ENCODE measurements around the gene YTHDC2. TPM values are rescaled to one million over a fixed set of nuclear protein-coding genes. Genes with fewer than 3 reads are reported as not detected.

Gene YTHDC2
- total RNA-seq, 1 donor = 32.6 TPM

GRCh38 chr5:113552137-113552536 lies 38.6 kb downstream of the YTHDC2 start:
- Histone ChIP-seq H3K79me2 (ENCODE audit: insufficient read depth, low read length) (no peaks in the 10 kb centered on the region), H3K9me3 (ENCODE audit: low read depth, low read length) (no peaks in the 10 kb centered on the region), H3K4me2 (ENCODE audit: insufficient read depth, low read length) (no peak overlapping the region), H3K4me3 (ENCODE audit: insufficient read depth, low read length) (no peak overlapping the region), H4K20me1 (ENCODE audit: insufficient read depth, low read length) (no peaks in the 10 kb centered on the region), H3K36me3 (ENCODE audit: insufficient read depth, low read length) (peaks cover 35% of the 10 kb centered on the region), H3K27me3 (ENCODE audit: insufficient read depth, low read length) (no peaks in the 10 kb centered on the region), H3K27ac (ENCODE audit: low read depth, low read length) (no peak overlapping the region), H2AFZ (ENCODE audit: low read length) (no peak overlapping the region), H3K4me1 (ENCODE audit: insufficient read depth, low read length) (peaks cover 3% of the 10 kb centered on the region)
- DNase-seq (ENCODE audit: insufficient read length, low spot score, missing footprints) = no peak
- no peak for TF ChIP-seq CTCF (IDR thresholded peaks at IDR 0.05; ENCODE audit: extremely low read depth, low read depth, low read length)

GRCh38 chr5:113552620-113553019 lies 39.1 kb downstream of the YTHDC2 start:
- Histone ChIP-seq H3K79me2 (ENCODE audit: insufficient read depth, low read length) (no peaks in the 10 kb centered on the region), H3K4me2 (ENCODE audit: insufficient read depth, low read length) (no peak overlapping the region), H3K27ac (ENCODE audit: low read depth, low read length) (no peak overlapping the region), H3K4me3 (ENCODE audit: insufficient read depth, low read length) (no peak overlapping the region), H3K4me1 (ENCODE audit: insufficient read depth, low read length) (no peaks in the 10 kb centered on the region), H3K9me3 (ENCODE audit: low read depth, low read length) (no peaks in the 10 kb centered on the region), H3K27me3 (ENCODE audit: insufficient read depth, low read length) (no peaks in the 10 kb centered on the region), H4K20me1 (ENCODE audit: insufficient read depth, low read length) (no peaks in the 10 kb centered on the region), H3K36me3 (ENCODE audit: insufficient read depth, low read length) (peaks cover 37% of the 10 kb centered on the region), H2AFZ (ENCODE audit: low read length) (no peak overlapping the region)
- no peak for DNase-seq (ENCODE audit: insufficient read length, low spot score, missing footprints)
- TF ChIP-seq CTCF (IDR thresholded peaks at IDR 0.05; ENCODE audit: extremely low read depth, low read depth, low read length) = no peak

- no peak overlapping the region for H2AFZ ChIP-seq (ENCODE audit: low read length)
- H3K4me2 ChIP-seq (ENCODE audit: insufficient read depth, low read length) = no peak overlapping the region
- H3K4me1 ChIP-seq (ENCODE audit: insufficient read depth, low read length) = no peaks in the 10 kb centered on the region
- H3K4me3 ChIP-seq (ENCODE audit: insufficient read depth, low read length) = no peak overlapping the region
- H3K9me3 ChIP-seq (ENCODE audit: low read depth, low read length) = no peaks in the 10 kb centered on the region
- peaks cover 31% of the 10 kb centered on the region for H3K36me3 ChIP-seq (ENCODE audit: insufficient read depth, low read length)
- TF ChIP-seq CTCF (IDR thresholded peaks at IDR 0.05; ENCODE audit: extremely low read depth, low read depth, low read length) = no peak
- H3K27ac ChIP-seq (ENCODE audit: low read depth, low read length) = no peak overlapping the region
- H4K20me1 ChIP-seq (ENCODE audit: insufficient read depth, low read length) = no peaks in the 10 kb centered on the region
- H3K27me3 ChIP-seq (ENCODE audit: insufficient read depth, low read length) = no peaks in the 10 kb centered on the region
- no peaks in the 10 kb centered on the region for H3K79me2 ChIP-seq (ENCODE audit: insufficient read depth, low read length)
- no peak for DNase-seq (ENCODE audit: insufficient read length, low spot score, missing footprints)
Measured at GRCh38 chr5:113562828-113563400, 49.4 kb downstream of the YTHDC2 start.

- Histone ChIP-seq H3K4me2 (ENCODE audit: insufficient read depth, low read length) (no peak overlapping the region), H3K27me3 (ENCODE audit: insufficient read depth, low read length) (no peaks in the 10 kb centered on the region), H2AFZ (ENCODE audit: low read length) (no peak overlapping the region), H3K27ac (ENCODE audit: low read depth, low read length) (no peak overlapping the region), H3K4me3 (ENCODE audit: insufficient read depth, low read length) (no peak overlapping the region), H3K79me2 (ENCODE audit: insufficient read depth, low read length) (no peaks in the 10 kb centered on the region), H4K20me1 (ENCODE audit: insufficient read depth, low read length) (peaks cover 2% of the 10 kb centered on the region), H3K9me3 (ENCODE audit: low read depth, low read length) (no peaks in the 10 kb centered on the region), H3K4me1 (ENCODE audit: insufficient read depth, low read length) (peaks cover 4% of the 10 kb centered on the region), H3K36me3 (ENCODE audit: insufficient read depth, low read length) (peaks cover 7% of the 10 kb centered on the region)
- no peak for TF ChIP-seq CTCF (IDR thresholded peaks at IDR 0.05; ENCODE audit: extremely low read depth, low read depth, low read length)
- DNase-seq (ENCODE audit: insufficient read length, low spot score, missing footprints) = no peak
Measured at GRCh38 chr5:113569396-113569795, 55.9 kb downstream of the YTHDC2 start.
